Stimulated activated CD8-positive, alpha-beta memory T cell treated with anti-CD3 and anti-CD28 coated beads, Interleukin-12 subunit alpha, Interleukin-12 subunit beta, amount 100 ng/mL, for 24 hours (primary cell): Measurements from ENCODE around the gene B3GNT3.

Experiments
- DNase-seq: peaks from one replicate; pipeline ENCODE4 v3.0.0-alpha.2; 2020; ENCODE audit errors: extremely low read depth

Gene B3GNT3

GRCh38 chr19:17859533-17860330 is 64.8 kb downstream of the B3GNT3 start, which contains the start of gene RPL18A:
Gene RPL18A (plus strand): TSS chr19:17859910. CDS start chr19:17859957, 47 bp downstream.
- DNase-seq = peak; percentile 97

GRCh38 chr19:17860331-17860992 is 65.5 kb downstream of the B3GNT3 start:
- no peak for DNase-seq

- DNase-seq = no peak
Observed at GRCh38 chr19:17860993-17861360, 66.0 kb downstream of the B3GNT3 start.

GRCh38 chr19:17861542-17862402 is 66.8 kb downstream of the B3GNT3 start:
- no peak for DNase-seq

GRCh38 chr19:17862711-17863519 is 68.0 kb downstream of the B3GNT3 start:
- DNase-seq = no peak
